ENCODE measurements around the gene LHX1.

GRCh38 chr17:36939802-36940312, 2.6 kb downstream of the LHX1 start:
- no peak for TF ChIP-seq EZH2 (IDR thresholded peaks at IDR 0.05; ENCODE audit: borderline replicate concordance, low read length)
- no peak for TF ChIP-seq CTCF (conservative IDR thresholded peaks at IDR 0.05 in 1 of 2, IDR thresholded peaks at IDR 0.05 in 1 of 2; ENCODE audit: extremely low read depth in 1 of 2, insufficient read depth in 1 of 2, low read depth in 1 of 2, low read length in 2 of 2)
